ENCODE results near the gene FGF2.
"Not testable (repeated sequence)": the region's sequence is repeated elsewhere in the genome, so short reads cannot be mapped to it uniquely, and the experiment has no call there.

DNA sequence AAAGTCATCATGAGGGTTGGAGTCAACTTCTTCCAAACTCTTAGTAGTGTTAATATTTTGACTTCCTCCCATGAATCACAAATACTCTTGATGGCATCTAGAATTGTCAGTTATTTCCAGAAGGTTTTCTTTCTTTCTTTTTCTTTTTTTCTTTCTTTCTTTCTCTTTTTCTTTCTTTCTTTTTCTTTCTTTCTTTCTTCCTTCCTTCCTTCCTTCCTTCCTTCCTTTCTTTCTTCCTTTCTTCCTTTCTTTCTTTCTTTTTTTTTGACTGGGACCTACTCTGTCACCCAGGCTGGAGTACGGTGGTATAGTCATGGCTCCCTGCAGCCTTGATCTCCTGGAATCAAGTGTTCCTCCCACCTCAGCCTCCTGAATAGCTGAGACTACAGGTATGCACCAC is 17.8 kb downstream of the FGF2 start:
- TF ChIP-seq, protein P1, sequence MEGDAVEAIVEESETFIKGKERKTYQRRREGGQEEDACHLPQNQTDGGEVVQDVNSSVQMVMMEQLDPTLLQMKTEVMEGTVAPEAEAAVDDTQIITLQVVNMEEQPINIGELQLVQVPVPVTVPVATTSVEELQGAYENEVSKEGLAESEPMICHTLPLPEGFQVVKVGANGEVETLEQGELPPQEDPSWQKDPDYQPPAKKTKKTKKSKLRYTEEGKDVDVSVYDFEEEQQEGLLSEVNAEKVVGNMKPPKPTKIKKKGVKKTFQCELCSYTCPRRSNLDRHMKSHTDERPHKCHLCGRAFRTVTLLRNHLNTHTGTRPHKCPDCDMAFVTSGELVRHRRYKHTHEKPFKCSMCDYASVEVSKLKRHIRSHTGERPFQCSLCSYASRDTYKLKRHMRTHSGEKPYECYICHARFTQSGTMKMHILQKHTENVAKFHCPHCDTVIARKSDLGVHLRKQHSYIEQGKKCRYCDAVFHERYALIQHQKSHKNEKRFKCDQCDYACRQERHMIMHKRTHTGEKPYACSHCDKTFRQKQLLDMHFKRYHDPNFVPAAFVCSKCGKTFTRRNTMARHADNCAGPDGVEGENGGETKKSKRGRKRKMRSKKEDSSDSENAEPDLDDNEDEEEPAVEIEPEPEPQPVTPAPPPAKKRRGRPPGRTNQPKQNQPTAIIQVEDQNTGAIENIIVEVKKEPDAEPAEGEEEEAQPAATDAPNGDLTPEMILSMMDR (IDR thresholded peaks at IDR 0.05) = not testable (repeated sequence)
- not testable (repeated sequence) for TF ChIP-seq POLR2A (IDR thresholded peaks at IDR 0.05)

All from uterus (tissue), 2 donors.